Endothelial cell of umbilical vein (primary cell): ENCODE results near the gene LCOR. TPM values are rescaled to one million over a fixed set of nuclear protein-coding genes. Genes with fewer than 3 reads are reported as not detected.

Experiments used
- BruUV-seq: library from RNA; stranded (reverse); fragments of 400-500 nt; replicated peaks from 2 replicates; lab custom pipeline; 2021; lab: Mats Ljungman, UMichigan
- CTCF ChIA-PET: fragments of 300-600, 350-600 bp; sonication (Branson Sonifier 250); formaldehyde crosslinking; loops from one replicate; lab custom pipeline; 2021; ENCODE audit warnings: antibody characterized with exemption, inconsistent platforms; lab: Charles Lee
- POLR2A ChIA-PET: fragments of 300-600, 350-600 bp; sonication (Branson Sonifier 250); formaldehyde crosslinking; loops from one replicate; lab custom pipeline; 2021; ENCODE audit warnings: antibody characterized with exemption, inconsistent platforms; lab: Charles Lee
- DNase-seq: peaks from one replicate; pipeline ENCODE4 v3.0.0-alpha.2; 2011; ENCODE audit warnings: low read depth, low spot score
- FAIRE-seq: peaks from 2 replicates; lab custom pipeline; 2011; peaks lifted over from hg19 to GRCh38; lab: Jason Lieb, UNC
- H2AFZ ChIP-seq: 2 replicates; pipeline ENCODE4 v1.6.0; 2012; ENCODE audit warnings: low read depth, low read length, control low read depth, inconsistent platforms
- H3K27ac ChIP-seq: 2 replicates; pipeline ENCODE4 v1.5.1; 2011; ENCODE audit warnings: low read depth, mild to moderate bottlenecking, control low read depth, low read length, moderate library complexity; ENCODE audit not compliant: insufficient read depth
- H3K27me3 ChIP-seq, 2 experiments: 2 replicates each; pipeline versions ENCODE4 v1.6.0 to v1.6.1; 2011; ENCODE audit warnings: low read length in 2 of 2, mixed read lengths in 1 of 2; ENCODE audit not compliant: control insufficient read depth in 2 of 2, insufficient read depth in 2 of 2
- H3K36me3 ChIP-seq, 2 experiments: 2 replicates in 1 of 2; 3 replicates in 1 of 2; pipeline ENCODE4 v1.5.1; 2011; ENCODE audit warnings: low read length in 2 of 2, mild to moderate bottlenecking in 1 of 2, moderate library complexity in 1 of 2; ENCODE audit not compliant: control insufficient read depth in 2 of 2, insufficient read depth in 2 of 2; ENCODE audit errors: extremely low read depth in 1 of 2
- H3K4me1 ChIP-seq: 3 replicates; pipeline ENCODE4 v1.5.1; 2011; ENCODE audit warnings: mild to moderate bottlenecking, low read length; ENCODE audit not compliant: control insufficient read depth, insufficient read depth; ENCODE audit errors: extremely low read depth
- H3K4me2 ChIP-seq: 2 replicates; pipeline ENCODE4 v1.6.1; 2011; ENCODE audit warnings: low read length, control low read depth, mixed read lengths; ENCODE audit not compliant: insufficient read depth
- H3K4me3 ChIP-seq, 3 experiments: fragments of 200-600 bp in 1 of 3; sonication (generic), shearing (Covaris generic) in 1 of 3; replicated peaks in 1 of 3; 2 replicates each; pipeline ENCODE4 v1.5.1; 2011 to 2016; ENCODE audit warnings: control low read depth in 3 of 3, low read length in 3 of 3, mild to moderate bottlenecking in 2 of 3, inconsistent platforms in 1 of 3, low read depth in 1 of 3, moderate library complexity in 1 of 3; ENCODE audit not compliant: insufficient read depth in 1 of 3
- H3K79me2 ChIP-seq: 2 replicates; pipeline ENCODE4 v1.6.0; 2012; ENCODE audit warnings: low read length, inconsistent platforms; ENCODE audit not compliant: control insufficient read depth, insufficient read depth
- H3K9ac ChIP-seq: replicated peaks from 2 replicates; pipeline ENCODE3; 2011; ENCODE audit warnings: low read length, control low read depth; ENCODE audit not compliant: insufficient read depth; ENCODE audit errors: extremely low read depth
- H3K9me1 ChIP-seq: replicated peaks from 3 replicates; pipeline ENCODE4 v1.6.0; 2011; ENCODE audit warnings: mild to moderate bottlenecking, low read length; ENCODE audit not compliant: control insufficient read depth, insufficient read depth; ENCODE audit errors: extremely low read depth
- H3K9me3 ChIP-seq: replicated peaks from 2 replicates; pipeline ENCODE4 v1.5.1; 2012; ENCODE audit warnings: low read length, inconsistent platforms; ENCODE audit not compliant: control insufficient read depth, insufficient read depth
- H4K20me1 ChIP-seq: replicated peaks from 2 replicates; pipeline ENCODE3; 2011; ENCODE audit warnings: mild to moderate bottlenecking, low read length; ENCODE audit not compliant: control insufficient read depth, insufficient read depth; ENCODE audit errors: extremely low read depth
- CTCF ChIP-seq, 2 donors: IDR thresholded peaks; 1 replicate in 1 of 2; 2 replicates in 1 of 2; pipeline ENCODE4 v1.5.1; 2011; ENCODE audit warnings: low read length in 2 of 2, mild to moderate bottlenecking in 2 of 2, moderate library complexity in 2 of 2, control low read depth in 1 of 2, inconsistent platforms in 1 of 2, low read depth in 1 of 2; ENCODE audit not compliant: insufficient read depth in 1 of 2; ENCODE audit errors: extremely low read depth in 1 of 2
- EZH2 ChIP-seq: IDR thresholded peaks from 2 replicates; pipeline ENCODE4 v1.6.1; 2012; ENCODE audit warnings: borderline replicate concordance, low read depth, mild to moderate bottlenecking, moderate library complexity, low read length, inconsistent platforms; ENCODE audit not compliant: severe bottlenecking
- FOS ChIP-seq: IDR thresholded peaks from 2 replicates; pipeline ENCODE4 v1.6.1; 2011; ENCODE audit warnings: mild to moderate bottlenecking, low read length, moderate library complexity, borderline replicate concordance; ENCODE audit not compliant: insufficient read depth
- GATA2 ChIP-seq: IDR thresholded peaks from 2 replicates; pipeline ENCODE4 v1.7.0; 2011; ENCODE audit warnings: low read depth, mild to moderate bottlenecking, moderate library complexity, mixed read lengths, low read length; ENCODE audit not compliant: insufficient read length, insufficient read depth
- JUN ChIP-seq: IDR thresholded peaks from 2 replicates; pipeline ENCODE4 v1.6.1; 2011; ENCODE audit warnings: borderline replicate concordance, low read depth; ENCODE audit not compliant: insufficient read length, insufficient read depth
- MAX ChIP-seq: IDR thresholded peaks from 2 replicates; pipeline ENCODE4 v1.6.1; 2011; ENCODE audit not compliant: insufficient read depth, insufficient read length
- MYC ChIP-seq: IDR thresholded peaks from one replicate; pipeline ENCODE4 v1.6.1; 2011; ENCODE audit warnings: mild to moderate bottlenecking, low read depth, low read length
- POLR2A ChIP-seq: IDR thresholded peaks from 2 replicates; pipeline ENCODE4 v1.6.1; 2012; ENCODE audit warnings: low read depth, mild to moderate bottlenecking, control low read depth, low read length
- POLR2AphosphoS5 ChIP-seq: IDR thresholded peaks from 2 replicates; pipeline ENCODE4 v1.6.1; 2012; ENCODE audit warnings: low read depth, mild to moderate bottlenecking, control low read depth, low read length, moderate library complexity; ENCODE audit not compliant: insufficient read depth
- dilution Hi-C: fragments of 300-500 bp; cut with MboI; formaldehyde crosslinking; loops from one replicate; pipeline ENCODE4 v1.15.0; 2019; ENCODE audit warnings: low sequenced_read_pairs; ENCODE audit not compliant: extremely low pct_ligation_motif_present
- intact Hi-C: fragments of 100-400 bp; cut with micrococcal nuclease; formaldehyde crosslinking; loops from one replicate; pipeline ENCODE4 v1.10.0; 2022
- polyA plus RNA-seq, 4 experiments: library from polyadenylated mRNA; depleted of rRNA in 3 of 4; stranded (reverse) in 3 of 4; unstranded in 1 of 4; fragments of >200 nt; gene quantifications; 2 replicates each; pipeline versions ENCODE4 v1.2.1 to v1.2.3, GENCODE V29; 2011 to 2012; ENCODE audit warnings: missing spikeins in 1 of 4
- total RNA-seq: library from RNA; stranded (reverse); gene quantifications from 2 replicates; pipeline ENCODE4 v1.2.3, GENCODE V29; 2021

The LCOR gene
- total and polyA plus RNA-seq, 2 donors (not counting 3 experiments of a cell fraction or from before 2014, with no cell fraction given), result 11.6 to 39.0 TPM

GRCh38 chr10:96912405-96912804 is 80.3 kb downstream of the LCOR start:
- TF ChIP-seq GATA2 (no peak), MYC (no peak), POLR2A (no peak), CTCF (IDR thresholded peaks at IDR 0.05; ENCODE audit: extremely low read depth in 1 of 2, insufficient read depth in 1 of 2, low read depth in 1 of 2, low read length in 2 of 2) (no peak), JUN (no peak), POLR2AphosphoS5 (no peak), EZH2 (no peak), MAX (no peak), FOS (no peak)
- Histone ChIP-seq H3K9ac (no peak overlapping the region), H3K4me3 (no peak overlapping the region), H3K9me3 (no peaks in the 10 kb centered on the region), H3K79me2 (peaks cover 10% of the 10 kb centered on the region), H3K27ac (no peak overlapping the region), H2AFZ (no peak overlapping the region), H3K36me3 (peaks cover 0 to 3% of the 10 kb centered on the region in 2 experiments), H3K4me2 (no peak overlapping the region), H3K4me1 (no peaks in the 10 kb centered on the region), H3K9me1 (no peaks in the 10 kb centered on the region), H4K20me1 (no peaks in the 10 kb centered on the region), H3K27me3 (no peaks in the 10 kb centered on the region)
- dilution Hi-C loops (no loop called here), intact Hi-C loops (loop anchor here (5.0 kb wide), 1 partner anchor 80 kb away; the partner anchor contains the start of gene LCOR)
- FAIRE-seq (no peak), DNase-seq (no peak)
- ChIA-PET POLR2A (no interaction called here), CTCF (interaction anchor here (0.7 to 1.7 kb wide), 3 partner anchors 26 to 113 kb away, joined by 3 to 13 read pairs (median 3); no protein-coding TSS in a partner anchor)
- no TSS peak for BruUV-seq
